Epithelial cell of proximal tubule (primary cell): ENCODE measurements around the gene CD74. TPM values are rescaled to one million over a fixed set of nuclear protein-coding genes. Genes with fewer than 3 reads are reported as not detected.
"Not testable (repeated sequence)": the region's sequence is repeated elsewhere in the genome, so short reads cannot be mapped to it uniquely, and the experiment has no call there.

Experiments
- DNase-seq: peaks from one replicate; pipeline ENCODE4 v3.0.0-alpha.2; 2011; ENCODE audit warnings: low read depth
- H3K4me3 ChIP-seq: 2 replicates; pipeline ENCODE4 v1.5.1; 2011; ENCODE audit warnings: low read depth, mild to moderate bottlenecking, low read length
- CTCF ChIP-seq: conservative IDR thresholded peaks from 2 replicates; pipeline ENCODE4 v1.5.1; 2012; ENCODE audit warnings: low read depth, mild to moderate bottlenecking, low read length
- total RNA-seq: library from RNA; depleted of rRNA; stranded (reverse); fragments of >200 nt; gene quantifications from 2 replicates; pipeline ENCODE4 v1.2.3, GENCODE V29; 2015

Gene CD74
- total RNA-seq, 1 donor from 2014 or later, result 54.4 TPM

DNA sequence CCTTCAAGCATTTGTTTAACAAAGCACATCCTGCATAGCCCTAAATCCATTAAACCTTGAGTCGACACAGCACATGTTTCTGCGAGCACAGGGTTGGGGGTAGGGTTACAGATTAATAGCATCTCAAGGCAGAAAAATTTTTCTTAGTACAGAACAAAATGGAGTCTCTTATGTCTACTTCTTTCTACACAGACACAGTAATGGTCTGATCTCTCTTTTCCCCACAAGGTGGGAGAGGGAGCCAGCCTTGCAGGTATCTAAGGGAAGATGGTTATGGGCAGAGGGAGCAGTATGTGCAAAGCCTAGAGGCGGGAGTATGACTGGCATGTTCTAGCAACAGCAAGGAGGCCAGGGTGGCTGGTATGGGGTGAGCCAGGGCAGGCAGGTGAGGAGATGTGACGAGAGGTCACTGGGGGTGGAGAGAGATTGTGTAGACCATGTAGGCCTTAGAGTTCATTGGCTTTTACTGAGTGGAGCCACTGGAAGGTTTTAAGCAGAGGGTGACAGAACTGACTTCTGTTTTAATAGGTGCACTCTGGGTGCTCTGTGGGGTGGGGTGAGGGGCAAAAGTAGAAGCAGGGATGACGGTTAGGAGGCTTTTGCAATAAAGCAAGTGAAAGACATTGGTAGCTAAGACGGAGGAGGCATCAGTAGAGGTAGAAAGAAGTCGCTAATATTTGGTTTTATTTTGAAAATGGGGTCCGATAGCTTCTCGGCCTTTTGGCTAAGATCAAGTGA, 42.0 kb upstream of the CD74 start:
- no peak overlapping the region for H3K4me3 ChIP-seq
- DNase-seq, result no peak
- TF ChIP-seq CTCF, result no peak

- DNase-seq, H3K4me3 ChIP-seq: not testable (repeated sequence)
Measured at GRCh38 chr5:150454027-150454426, 41.3 kb upstream of the CD74 start.

- no peak for DNase-seq
- TF ChIP-seq CTCF, result no peak
- H3K4me3 ChIP-seq, result no peak overlapping the region
Measured at GRCh38 chr5:150452914-150453313, 40.2 kb upstream of the CD74 start.

GRCh38 chr5:150451594-150451993, 38.9 kb upstream of the CD74 start:
- DNase-seq, result no peak
- TF ChIP-seq CTCF, result no peak
- H3K4me3 ChIP-seq, result no peak overlapping the region

DNA sequence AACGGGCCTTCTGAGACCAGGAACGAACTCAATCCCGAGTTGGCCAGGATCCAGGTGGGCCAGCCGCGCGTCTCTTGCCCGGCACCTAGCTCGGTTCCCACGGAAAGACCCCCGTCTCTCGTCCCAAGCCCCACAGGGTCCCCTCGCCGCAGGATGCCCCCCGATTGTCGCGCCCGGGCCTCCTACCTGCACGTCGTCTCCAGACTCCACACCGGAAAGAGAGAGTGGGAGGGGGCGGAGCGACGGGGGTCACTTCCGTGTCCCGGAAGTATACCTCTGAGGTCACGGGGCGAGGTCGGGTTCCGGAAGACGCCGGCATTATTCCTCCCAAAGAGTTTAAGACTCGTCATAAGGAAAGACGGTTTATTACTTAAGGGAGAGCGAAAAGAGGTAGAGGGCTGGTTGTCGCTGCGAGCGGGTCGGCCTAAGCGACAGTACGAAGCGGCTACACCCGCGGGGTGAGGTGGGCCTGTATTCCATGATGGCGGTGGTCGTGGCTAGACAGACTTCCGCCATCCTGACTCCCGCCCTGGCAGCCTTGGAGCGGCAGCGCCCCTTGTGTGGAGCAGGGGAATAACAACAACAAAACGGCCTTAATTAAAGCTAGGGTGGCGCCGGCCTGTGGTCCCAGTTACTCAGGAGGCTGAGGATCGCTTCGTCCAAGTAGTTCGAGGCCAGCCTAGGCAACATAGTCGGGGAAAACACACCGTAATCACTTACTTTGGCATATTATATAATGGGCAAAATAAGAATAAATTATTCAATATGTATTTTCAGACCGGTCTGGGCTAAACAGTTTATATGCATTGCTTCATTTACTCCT, 37.0 kb upstream of the CD74 start, which contains the start of gene RPS14:
Gene RPS14, minus strand, starts transcription at position 223 of the 823 bp plus-strand sequence. CDS start 2,006 bp downstream, outside the sequence.
- peak; percentile 72 for DNase-seq
- H3K4me3 ChIP-seq, result peak within 1 kb of the TSS; percentile 79
- TF ChIP-seq CTCF, result peak; percentile 73

DNA sequence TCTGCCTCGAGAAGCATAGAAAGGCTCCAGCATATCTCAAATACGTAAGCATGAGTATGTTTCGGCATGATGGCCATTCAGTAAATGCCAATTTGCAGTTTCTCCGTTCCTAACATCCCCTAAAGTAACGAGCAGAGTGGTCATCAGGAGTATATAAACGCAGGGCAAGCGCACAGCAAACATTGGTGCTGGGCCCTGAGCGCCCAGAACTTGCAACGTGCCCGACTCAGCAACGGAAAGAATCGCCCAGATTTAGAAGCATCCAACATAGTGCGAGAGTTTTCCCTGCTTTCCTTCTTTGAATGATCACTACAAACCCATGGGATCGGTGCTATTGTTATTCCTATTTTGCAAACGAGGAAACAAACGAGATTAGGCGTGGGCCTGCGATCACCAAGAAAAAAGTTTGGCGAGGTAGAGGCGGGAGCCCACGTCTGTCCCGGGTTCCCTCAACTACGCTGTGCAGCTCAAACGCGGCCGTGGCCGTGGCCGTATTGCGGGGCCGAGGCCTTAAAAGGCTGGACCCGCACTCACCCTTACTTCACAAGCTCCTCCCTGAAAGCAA, 36.3 kb upstream of the CD74 start:
- no peak for TF ChIP-seq CTCF
- H3K4me3 ChIP-seq, result peak overlapping the region; percentile 79
- DNase-seq, result no peak

- TF ChIP-seq CTCF, result no peak
- no peak for DNase-seq
- H3K4me3 ChIP-seq, result peak overlapping the region; percentile 79
Measured at GRCh38 chr5:150448334-150448733, 35.6 kb upstream of the CD74 start.
